Subcutaneous adipose tissue (tissue), 4 donors: ENCODE data around the gene SFTPA1. TPM values are rescaled to one million over a fixed set of nuclear protein-coding genes. Genes with fewer than 3 reads are reported as not detected.

Source experiments
- total RNA-seq, 4 donors: library from RNA; depleted of rRNA; stranded (reverse); fragments of >200 nt; gene quantifications; one replicate each; pipeline ENCODE4 v1.1.0, GENCODE V29; 2016
- TF ChIP-seq, protein P1 (sequence below): fragments of 450-650 bp; IDR thresholded peaks from one replicate; pipeline ENCODE4 v1.5.1; 2016; ENCODE audit warnings: low read depth, mild to moderate bottlenecking, control low read depth, antibody characterized with exemption, moderate library complexity

Gene SFTPA1
- total RNA-seq: not detected

DNA sequence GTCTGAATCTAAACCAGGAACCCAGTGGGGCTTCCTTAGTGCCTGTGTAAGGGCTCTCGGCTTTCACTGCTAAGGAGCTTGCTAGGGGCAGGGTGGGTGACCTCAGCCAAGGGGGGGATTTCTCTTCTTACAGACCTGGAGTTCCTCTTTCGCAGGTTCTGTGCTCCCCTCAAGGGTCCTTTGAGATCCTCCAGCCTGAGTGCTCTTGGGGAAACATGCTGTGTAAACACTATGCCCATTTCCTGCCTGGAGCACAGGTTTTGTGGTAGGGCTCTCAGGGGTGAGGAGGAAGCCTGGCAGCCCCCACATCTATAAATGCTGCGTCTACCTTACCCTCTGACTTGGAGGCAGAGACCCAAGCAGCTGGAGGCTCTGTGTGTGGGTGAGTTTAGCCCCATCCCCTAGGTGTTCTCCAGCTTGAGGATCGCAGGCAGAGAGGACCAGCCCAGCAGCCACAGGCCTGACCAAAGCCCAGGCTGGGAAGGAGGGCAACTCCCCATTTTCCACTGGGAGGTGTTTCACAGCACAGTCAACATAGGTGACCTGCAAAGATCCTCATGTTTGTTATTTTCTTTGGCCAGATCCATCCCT lies at the start of gene SFTPA1:
SFTPA1 (plus strand) TSS at position 339 of the 591 bp plus-strand sequence. CDS start 887 bp downstream, outside the sequence.
- TF ChIP-seq, protein P1, sequence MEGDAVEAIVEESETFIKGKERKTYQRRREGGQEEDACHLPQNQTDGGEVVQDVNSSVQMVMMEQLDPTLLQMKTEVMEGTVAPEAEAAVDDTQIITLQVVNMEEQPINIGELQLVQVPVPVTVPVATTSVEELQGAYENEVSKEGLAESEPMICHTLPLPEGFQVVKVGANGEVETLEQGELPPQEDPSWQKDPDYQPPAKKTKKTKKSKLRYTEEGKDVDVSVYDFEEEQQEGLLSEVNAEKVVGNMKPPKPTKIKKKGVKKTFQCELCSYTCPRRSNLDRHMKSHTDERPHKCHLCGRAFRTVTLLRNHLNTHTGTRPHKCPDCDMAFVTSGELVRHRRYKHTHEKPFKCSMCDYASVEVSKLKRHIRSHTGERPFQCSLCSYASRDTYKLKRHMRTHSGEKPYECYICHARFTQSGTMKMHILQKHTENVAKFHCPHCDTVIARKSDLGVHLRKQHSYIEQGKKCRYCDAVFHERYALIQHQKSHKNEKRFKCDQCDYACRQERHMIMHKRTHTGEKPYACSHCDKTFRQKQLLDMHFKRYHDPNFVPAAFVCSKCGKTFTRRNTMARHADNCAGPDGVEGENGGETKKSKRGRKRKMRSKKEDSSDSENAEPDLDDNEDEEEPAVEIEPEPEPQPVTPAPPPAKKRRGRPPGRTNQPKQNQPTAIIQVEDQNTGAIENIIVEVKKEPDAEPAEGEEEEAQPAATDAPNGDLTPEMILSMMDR: no peak

DNA sequence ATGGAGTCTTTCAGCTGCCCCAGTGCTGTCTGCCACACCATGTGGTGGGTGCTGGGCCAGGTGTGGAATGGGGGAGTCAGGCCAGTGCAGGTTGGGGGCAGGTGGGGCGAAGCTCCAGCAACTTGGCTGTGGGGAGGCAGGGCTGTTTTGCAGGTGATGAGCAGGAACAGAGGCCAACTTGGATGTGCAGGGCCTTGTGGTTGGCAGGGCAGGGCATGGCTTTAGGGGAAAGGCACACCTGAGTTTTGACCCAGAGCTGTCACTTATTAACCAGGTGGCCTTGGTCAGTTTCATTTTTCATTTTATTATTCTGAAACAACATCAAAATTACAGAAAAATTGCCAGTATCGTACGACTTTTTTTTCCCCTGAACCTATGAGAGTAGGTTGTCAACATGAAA lies 49.5 kb upstream of the SFTPA1 start:
- TF ChIP-seq, protein P1: no peak

GRCh38 chr10:79562135-79562756 lies 48.5 kb upstream of the SFTPA1 start:
- TF ChIP-seq, protein P1: no peak

- TF ChIP-seq, protein P1: no peak
Measured at GRCh38 chr10:79563426-79563825, 47.3 kb upstream of the SFTPA1 start.

GRCh38 chr10:79579361-79579760 lies 31.4 kb upstream of the SFTPA1 start:
- TF ChIP-seq, protein P1: no peak

DNA sequence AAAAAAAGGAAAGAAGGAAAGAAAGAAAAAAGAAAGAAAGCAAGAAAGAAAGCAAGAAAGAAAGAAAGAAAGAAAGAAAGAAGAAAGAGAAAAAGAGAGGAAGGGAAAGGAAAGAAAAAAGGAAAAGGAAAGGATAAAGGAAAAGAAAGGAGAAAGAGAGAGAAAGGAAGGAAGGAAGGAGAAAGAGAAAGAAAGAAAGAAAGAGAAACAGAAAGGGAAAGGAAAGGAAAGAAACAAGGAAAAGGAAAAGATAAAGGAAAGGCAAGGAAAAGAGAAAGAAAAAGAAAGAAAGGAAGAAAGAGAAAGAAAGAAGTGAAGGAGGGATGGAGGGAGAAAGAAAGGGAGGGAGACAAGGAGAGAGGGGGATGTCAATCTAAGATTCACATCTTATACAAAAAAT lies 29.7 kb upstream of the SFTPA1 start:
- TF ChIP-seq, protein P1: no peak

- TF ChIP-seq, protein P1: no peak
Measured at GRCh38 chr10:79582096-79582495, 28.6 kb upstream of the SFTPA1 start.
